Activated T-cell treated with anti-CD3 and anti-CD28 coated beads for 1 hour (primary cell): ENCODE results near the gene LPP.

Experiments
- DNase-seq: peaks from one replicate; pipeline ENCODE4 v3.0.0-alpha.2; 2020; ENCODE audit warnings: low read depth

LPP gene

DNA sequence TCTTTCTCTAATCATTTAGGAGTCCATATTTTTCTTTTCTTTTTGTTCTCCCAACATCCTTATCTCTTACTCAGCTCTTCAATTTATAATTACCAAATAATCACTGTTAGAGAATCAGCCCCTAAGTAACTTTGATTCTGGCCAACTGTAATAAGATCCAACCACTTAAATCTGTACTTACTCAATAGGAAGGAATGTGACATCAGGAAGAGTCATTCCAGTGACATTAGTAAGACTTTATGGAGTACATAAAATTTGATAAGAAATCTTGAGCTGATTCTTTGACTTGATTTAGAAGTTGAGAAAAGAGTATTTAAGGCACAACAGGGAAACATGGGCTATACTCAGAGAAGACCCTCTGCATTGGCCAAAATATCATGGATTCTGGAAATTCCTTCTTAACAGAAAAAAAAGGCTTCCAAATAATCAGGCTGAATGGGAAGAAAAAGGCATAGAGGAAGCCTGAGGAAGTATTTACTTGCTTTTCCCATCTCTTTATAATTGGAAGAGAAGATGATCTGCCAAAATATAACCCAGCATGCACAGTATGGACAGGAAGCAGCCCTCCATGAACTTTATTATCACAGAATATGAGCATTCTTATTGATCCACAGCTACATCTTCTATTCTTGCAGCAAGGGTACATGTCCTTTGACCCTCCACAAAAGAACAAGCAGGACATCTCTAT lies 728.1 kb downstream of the LPP start:
- DNase-seq, result no peak

DNA sequence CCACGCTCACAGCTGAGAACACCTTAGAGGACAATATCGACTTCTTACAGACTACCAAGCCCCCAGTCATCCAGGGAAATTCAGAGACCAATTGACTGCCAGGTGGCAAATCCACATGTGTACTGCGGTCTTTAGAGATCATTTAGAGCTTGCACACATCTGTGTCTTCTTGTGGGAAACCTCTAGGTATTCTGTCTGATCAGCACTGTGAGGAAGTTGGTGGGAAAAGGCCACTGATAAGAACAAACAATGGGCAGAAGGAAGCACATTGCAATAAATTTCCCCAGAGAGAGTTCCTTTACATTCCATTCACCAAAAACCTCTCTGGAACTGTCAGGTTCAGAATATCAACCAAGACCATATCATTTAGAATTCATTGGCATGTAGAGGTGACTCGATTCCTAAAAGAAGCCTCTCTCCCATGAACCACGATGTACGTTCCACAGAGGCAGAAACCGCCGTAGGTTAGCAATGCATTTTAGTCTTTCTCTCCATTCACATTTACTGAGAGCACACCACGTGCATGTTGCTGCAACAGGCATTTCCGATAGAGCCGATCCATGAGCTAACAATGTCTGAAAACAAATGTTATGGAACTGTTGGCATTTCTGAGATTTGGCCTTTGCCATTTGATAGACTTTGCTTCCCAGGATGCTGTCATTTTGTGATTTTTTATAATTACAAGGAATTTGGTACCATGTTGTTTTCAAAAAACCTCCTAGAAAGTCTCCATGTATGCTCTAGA lies 730.5 kb downstream of the LPP start:
- DNase-seq, result no peak

DNA sequence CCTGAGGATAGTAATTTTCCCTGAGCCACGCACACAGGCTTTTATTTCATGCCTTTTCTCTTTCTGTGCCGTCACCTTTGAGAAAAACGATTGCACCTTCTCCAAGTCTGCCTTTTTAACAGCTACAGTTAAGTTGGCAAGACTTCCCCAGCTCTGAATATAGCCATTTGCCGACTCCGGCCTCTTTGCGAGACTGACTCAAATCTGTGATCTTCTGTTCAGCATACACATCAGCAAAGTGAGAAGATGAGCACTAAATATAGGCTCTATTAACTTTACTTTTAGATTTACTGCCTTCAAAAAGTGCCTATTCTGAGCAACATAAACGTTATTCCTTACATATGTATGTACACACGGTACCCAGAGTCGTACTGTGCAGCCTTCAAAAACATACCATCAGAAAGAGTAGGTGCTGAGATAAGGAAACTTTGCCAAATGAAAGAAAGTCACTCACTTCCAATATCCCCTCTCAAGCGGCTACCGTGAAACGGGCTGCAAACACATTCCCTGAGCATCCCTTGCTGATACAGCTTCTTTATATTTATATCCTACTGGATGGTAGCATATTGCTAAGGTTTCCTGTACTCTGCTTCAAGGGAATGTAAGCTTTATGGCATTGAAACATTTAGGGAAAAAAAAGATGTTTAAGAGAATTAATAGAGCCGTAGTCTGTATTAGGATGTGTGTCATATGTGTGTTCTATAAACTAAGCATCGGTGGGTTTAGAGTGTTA lies 734.5 kb downstream of the LPP start:
- DNase-seq, result no peak

DNA sequence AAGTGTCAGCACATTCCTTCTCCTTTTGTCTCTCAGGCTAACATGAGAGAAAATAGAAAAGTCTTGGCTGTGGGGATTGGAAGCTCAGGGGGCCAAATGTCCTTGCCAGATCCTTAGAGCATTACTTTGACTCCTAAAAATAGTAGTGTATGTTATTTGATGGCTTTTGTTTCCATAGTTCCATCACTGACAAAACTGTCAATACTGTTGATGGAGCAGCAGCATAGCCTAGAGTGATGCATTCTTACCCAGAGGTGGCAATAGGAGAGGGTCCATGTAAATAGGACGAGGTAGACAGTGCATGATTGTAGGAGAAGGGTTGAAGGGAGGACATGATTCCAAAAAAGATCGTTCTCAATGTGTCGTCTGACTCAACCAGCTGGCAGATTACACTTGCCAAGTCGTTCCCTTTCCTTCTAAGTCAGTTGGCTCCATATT lies 735.1 kb downstream of the LPP start:
- DNase-seq, result no peak

DNA sequence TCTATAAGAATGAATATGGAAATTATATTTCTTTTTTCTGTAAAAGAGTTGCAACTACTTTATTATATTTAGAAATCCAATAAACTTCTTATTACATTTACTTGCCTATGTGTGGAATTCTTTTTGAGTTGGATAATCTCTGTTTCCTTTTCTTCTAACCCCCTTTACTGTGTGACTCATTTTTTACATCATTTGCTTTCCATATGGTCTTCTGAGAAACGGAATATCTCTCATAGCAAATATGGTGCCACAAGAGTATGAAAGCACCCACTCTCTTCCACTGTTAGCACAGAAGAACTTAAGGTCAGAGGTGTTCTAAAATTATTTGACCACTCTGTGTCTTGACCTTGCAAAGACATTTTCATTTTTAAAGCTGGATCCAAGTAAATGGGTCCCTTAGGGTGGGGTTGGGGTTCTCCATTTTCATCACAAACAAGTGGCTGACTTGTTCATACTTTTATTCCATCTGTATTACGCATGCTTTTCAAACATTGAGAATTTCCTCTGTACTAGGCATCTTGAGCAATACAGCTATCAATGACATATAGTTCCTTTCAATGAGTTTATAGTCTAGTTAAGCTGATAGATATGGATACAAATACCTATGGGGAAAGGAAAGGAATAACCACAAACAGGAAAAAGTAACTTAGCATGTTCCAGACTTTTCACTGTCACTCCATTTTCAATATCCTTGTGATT lies 736.8 kb downstream of the LPP start:
- no peak for DNase-seq

DNA sequence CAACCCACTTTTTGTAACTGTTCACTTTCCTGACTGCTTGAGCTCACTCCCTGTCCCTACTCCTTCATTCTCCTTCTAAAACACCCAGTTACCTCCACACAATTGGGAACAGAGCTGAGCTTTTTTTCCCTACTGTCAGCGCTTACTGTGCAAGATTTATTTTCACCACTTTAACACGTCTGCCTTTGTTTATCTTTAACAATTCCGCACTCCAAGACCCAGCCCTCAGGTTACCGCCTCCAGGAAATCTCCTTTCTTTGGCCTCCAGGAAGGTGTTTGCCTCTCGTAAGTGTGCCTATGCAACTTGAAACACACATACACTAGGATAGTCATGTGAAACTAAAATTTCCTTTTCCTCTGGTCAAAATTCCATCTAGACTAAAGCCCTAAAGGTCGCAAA lies 745.9 kb downstream of the LPP start:
- DNase-seq, result no peak

DNA sequence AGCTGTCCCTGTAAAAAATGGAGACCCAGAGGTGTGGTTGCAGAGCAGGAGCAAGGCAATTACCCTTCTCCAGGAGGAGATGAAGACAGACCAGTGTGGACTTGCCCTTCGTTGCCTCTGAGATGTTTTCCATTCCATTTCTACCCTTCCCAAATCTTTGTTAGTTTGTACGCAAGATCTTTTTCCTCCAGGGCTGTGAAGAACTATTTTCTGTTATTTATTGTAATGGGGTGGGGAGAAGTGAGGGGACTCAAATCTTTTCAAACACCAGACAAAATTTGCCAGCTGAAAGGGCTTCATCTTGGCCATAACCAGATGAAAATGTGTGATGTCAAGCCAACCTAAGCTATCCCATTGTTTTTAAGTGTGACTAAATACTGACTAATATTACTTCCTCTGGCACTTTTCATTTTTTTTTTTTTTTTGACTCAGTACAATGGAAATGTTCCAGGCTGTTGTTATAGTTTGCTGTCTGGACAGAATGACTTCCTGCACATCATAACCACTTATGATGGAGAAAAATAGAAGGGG lies 746.5 kb downstream of the LPP start:
- no peak for DNase-seq

DNA sequence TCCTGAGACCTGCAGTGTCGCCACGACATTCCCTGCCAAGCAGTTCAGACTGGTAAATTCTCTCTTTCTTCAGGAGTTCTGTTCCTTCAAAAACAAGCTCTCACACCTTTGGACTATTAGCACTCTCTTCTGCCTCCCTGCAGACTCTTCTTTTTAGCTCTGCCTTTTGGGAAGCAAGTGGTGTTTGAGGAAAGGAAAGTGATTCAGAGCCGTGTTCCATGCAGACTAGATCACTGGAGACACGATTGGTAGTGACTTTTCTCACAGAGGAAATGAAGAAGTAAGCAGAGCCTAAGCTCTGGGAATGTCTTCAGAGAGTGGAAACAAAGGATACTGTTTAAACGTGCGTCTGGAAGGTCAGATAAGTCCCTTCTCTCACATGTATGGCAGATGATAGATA lies 747.2 kb downstream of the LPP start:
- no peak for DNase-seq

DNA sequence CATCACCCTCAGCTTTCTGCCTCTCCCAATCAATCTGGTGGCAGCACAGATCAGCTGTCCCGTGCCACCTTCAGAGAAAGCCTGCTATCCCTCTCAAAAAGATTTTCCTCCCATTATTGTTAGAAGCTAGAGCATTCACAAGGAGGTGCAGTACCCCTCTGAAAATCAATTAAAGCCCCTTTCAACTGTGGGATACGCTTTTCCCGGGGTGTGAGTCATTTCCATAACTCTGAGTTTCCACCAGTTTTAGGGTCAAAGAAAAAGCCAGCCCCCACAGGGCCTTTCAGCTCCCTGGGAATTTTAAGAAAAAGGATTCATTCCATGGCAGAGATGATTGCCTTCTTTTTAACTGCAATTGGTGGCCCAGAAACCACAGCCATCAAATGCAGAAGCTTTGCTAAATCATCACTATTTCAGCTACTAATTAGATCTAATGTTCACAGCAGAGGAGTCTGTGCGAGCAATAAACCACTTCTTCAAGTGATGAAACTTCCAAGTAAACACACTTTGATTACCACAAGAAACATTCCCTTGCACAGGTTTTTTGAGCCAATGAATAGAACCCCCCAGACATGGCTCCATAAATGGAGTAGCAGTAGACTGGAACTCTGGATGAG lies 747.8 kb downstream of the LPP start:
- no peak for DNase-seq

DNA sequence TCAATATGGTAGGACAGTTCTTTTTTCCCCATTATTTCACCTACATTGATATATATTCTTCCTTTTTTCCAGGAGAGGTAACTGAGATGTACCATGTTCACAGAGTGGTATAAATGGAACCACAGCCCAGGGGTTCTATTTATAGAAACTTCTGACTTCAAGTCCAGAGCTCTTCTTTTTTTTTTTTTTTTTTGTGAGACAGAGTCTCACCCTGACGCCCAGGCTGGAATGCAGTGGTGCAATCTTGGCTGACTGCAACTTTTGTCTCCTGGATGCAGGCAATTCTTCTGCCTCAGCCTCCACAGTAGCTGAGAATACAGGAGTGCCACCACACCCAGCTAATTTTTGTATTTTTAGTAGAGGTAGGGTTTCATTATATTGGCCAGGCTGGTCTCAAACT lies 750.7 kb downstream of the LPP start:
- no peak for DNase-seq

DNA sequence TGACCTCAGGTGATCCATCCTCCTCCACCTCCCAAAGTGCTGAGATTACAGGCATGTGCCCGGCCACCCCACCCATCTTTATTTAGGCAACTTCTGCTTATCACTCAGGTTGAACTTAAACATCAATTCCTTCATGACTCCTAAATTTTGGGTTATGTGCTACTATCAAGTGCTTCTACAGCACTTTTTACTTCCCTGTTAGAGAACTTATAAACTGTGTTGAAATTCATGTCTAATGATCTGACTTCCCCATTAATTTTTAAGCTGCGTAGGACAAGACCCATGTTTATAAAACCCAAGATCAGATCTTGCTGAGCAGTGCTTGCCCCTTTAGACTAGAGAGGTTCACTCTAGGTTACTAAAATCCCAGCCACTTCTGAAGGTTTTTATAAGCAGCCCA lies 751.6 kb downstream of the LPP start:
- no peak for DNase-seq

DNA sequence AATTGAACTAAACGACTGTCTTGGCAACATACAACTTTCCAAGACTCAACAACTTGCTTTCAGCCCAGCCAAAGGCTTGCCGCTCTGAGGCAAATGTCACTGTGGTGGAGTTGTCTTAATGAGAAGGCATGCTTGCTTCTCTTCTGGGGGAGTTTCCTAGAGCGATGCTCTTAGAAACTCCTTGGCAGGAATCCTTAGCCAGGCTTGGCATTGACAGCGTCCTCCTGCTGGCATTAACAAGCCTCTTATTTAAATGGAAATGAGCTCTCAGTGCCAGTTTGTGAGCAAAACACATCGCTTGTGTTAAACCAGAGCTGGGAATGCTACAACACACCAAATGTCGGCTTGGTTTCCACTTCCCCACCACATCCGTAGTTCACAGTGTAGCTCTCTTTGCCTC lies 752.3 kb downstream of the LPP start:
- DNase-seq, result no peak

DNA sequence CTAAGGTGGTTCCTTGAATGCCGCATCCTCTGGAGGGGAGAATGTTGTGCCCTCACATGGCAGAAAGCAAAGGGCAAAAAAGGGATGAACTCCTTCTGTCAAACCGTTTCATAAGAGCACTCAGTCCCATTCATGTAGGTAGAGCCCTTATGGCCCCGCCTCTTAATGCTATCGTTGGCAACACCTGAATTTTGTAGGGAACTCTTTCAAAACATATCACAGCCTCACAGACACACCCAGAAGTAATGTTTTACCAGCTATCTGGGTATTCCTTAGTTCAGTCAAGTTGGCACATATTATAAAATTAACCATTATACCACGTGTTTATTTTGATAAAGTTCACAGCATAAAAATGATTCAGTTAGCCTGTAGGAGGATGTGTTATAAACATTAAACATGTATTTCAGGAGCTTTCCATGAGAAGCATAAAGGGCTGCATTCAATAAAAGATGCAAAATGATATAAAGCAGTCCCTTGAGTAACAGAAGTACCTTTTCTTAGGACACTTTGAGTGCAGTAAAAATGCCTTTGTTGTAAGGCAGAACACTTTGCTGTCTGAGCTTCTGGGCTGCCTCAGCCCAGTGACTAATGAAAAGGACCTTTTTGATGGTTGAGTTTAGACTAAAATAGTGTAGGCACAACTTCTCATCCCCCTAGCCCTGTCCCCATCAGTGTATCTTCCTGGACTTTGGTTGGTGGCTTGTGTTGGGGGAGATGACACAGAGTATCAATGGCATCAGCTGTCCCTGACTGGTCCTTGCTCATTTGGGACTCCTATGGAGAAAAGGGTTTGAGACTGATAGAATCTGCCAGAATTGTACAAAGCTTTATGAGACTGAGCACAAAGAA lies 754.3 kb downstream of the LPP start:
- DNase-seq, result no peak

DNA sequence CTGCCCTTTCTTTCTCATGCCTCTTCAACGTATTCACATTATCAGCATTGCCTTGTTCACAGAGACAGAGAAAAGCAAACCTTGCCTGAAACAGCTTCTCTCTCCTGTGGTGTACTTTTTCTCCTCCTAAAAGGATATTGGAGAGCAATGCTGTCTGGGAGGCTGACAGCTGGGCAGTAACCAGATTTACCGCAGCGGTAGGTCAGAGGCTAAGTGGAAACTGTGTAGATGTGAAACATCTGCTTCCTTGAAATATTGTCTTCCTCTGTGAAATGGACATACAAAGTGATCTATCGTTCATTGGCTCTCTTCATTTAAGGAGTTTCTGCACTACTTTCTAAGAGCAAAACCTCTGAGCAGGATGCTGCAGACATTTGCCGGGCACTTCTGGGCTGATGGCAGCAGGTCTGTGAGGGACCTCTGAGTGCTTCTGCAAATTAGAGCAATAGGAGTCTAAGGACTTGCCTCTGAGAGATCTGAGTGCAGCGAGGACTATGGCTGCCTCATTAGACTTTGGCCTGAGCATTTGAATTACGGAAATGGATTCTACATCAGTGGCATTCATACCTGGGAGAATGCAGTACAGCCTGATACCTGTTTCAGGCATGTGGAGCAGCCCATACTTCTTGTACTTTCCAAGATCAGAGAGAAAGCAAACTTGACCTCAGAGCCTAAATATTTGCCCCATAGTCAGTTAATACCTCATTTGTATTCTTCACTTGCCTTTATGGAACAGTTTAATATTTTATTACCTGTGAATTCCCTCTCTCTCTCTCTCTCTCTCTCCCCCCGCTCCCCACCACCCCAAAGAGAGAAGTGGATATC lies 757.3 kb downstream of the LPP start:
- no peak for DNase-seq

DNA sequence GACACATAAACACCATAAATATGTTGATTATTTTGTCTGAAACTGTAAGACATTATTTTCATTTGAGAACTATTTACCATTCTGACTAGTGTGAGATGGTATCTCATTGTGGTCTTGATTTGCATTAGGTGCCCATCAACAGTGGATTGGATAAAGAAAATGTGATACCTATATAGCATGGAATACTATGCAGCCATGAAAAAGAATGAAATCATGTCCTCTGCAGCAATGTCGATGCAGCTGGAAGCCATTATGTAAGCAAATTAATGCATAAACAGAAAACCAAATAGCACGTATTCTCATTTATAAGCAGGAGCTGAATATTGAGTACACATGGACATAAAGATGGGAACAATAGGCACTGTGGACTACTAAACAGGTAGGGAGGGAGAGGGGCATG lies 759.1 kb downstream of the LPP start:
- no peak for DNase-seq

DNA sequence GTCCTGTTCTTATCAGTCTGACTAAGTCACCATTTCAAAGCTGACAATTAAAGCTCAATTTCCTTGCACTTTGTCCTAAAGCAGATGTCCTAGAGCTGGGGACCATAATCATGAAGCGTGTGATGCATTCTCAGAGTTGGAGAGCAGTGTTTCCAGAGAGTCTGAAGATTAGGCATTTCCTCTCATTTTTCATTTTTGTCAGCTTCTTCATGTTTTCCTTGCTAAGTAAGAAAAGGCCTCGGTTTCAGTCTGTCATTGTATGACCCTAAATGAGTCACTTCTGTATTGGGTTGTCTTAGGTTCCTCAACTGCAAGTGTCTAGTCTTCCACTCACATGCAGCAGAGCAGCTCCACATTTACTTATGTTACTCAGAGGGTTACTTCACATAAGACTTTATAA lies 760.6 kb downstream of the LPP start:
- DNase-seq, result no peak

DNA sequence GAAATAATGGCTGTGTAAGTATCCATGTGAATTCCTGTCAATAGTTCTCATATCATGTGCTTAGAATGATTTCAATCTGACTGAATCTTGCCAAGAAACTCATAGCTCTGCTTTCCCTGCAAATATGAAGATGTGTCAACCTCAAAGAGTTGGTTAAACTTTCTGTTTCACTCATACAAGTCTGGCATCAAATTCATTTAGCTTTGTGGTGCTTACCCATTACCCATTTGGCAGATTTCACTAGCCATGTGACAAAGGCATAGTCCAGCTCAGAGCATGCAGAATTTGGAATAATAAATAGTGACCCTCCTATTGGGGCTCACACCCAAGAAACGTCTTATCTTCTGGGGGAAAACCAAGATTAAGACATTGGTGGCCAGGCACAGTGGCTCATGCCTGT lies 761.2 kb downstream of the LPP start:
- DNase-seq, result no peak

DNA sequence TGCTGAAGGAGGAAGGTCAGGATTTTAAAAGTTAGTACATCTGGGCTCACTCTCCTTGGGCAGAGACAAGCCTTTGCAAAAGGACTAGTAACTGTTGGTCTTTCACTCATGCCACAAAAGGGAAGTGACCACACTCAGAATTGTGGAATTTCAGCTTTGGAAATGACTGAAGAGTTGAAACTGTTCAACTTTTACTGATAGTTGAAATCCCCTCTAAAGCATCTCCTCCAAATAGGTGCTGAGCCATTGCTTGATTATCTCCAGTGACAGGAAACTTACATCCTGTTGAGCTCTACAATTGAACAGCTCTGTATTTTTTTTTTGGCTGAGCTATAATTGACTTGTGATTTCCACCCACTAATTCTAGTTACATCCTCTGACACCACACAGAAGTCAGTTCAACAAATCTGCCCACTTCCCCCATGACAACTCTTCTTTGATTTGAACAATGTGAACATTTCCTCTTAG lies 763.0 kb downstream of the LPP start:
- no peak for DNase-seq

DNA sequence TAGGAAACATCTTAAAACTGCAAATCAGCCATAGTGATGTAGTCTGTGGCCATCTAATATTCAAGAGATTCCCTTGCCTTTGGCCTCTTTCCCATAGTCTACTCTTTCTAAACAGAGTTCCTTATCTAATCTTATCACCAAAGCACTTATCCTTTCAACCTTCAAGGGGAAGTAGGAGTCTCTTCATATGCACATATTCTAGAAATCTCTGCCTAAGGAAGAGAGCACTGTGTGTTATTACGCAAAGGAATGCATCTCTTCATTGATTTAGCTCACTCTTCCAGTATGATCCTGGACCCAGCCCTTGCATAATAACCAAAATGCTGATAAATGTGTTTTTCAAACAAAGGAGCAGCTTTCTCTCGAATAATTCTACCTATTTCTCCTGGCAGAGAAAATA lies 764.1 kb downstream of the LPP start:
- no peak for DNase-seq

DNA sequence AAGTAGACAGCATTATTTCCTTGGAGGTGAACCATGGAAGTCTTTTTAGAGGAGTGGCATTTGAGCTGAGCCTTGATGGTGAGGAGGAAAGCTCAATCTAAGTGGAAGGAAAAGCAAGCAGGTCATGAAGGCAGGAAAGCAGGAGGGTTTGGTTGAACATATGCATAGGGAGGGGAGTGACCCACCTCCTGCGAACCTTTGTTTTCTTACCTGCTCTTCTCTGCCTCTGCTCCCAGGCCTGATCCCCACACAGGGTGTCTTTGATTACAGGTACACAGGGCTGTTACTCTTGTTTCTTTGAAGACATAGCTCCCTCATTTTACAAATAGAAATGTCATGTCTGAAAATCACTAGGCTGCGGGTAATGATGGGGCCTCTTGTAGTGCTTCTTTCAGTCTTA lies 769.7 kb downstream of the LPP start:
- no peak for DNase-seq
